Neutrophil (primary cell): Measurements from ENCODE around the gene COMT.

ENCODE experiments used
- H3K27ac ChIP-seq: fragments of 200-600 bp; sonication (generic); 2 replicates; pipeline ENCODE4 v1.5.1; 2016; ENCODE audit warnings: mild to moderate bottlenecking, moderate library complexity
- H3K27me3 ChIP-seq: fragments of 200-600 bp; sonication (generic); 2 replicates; pipeline ENCODE4 v1.6.0; 2016; ENCODE audit warnings: mild to moderate bottlenecking
- H3K36me3 ChIP-seq: fragments of 200-600 bp; sonication (generic); 2 replicates; pipeline ENCODE4 v1.5.1; 2017
- H3K4me1 ChIP-seq, 2 experiments: fragments of 200-600 bp in 1 of 2; sonication (generic) in 1 of 2; 1 replicate in 1 of 2; 2 replicates in 1 of 2; pipeline versions ENCODE4 v1.5.1 to v1.6.1; 2013 to 2016; ENCODE audit warnings: low read depth in 1 of 2, low read length in 1 of 2, mild to moderate bottlenecking in 1 of 2, moderate library complexity in 1 of 2; ENCODE audit not compliant: control insufficient read depth in 1 of 2, insufficient read depth in 1 of 2
- H3K4me3 ChIP-seq, 2 experiments: fragments of 200-600 bp in 1 of 2; sonication (generic) in 1 of 2; 1 replicate in 1 of 2; 2 replicates in 1 of 2; pipeline ENCODE4 v1.5.1; 2013 to 2016; ENCODE audit warnings: low read depth in 1 of 2, low read length in 1 of 2, mild to moderate bottlenecking in 1 of 2, moderate library complexity in 1 of 2
- H3K9me3 ChIP-seq: fragments of 200-600 bp; sonication (generic); 2 replicates; pipeline ENCODE4 v1.5.1; 2016
- CTCF ChIP-seq: fragments of 200-600 bp; sonication (generic); IDR thresholded peaks from 2 replicates; pipeline ENCODE4 v1.5.1; 2016; ENCODE audit warnings: antibody characterized with exemption

The COMT gene

DNA sequence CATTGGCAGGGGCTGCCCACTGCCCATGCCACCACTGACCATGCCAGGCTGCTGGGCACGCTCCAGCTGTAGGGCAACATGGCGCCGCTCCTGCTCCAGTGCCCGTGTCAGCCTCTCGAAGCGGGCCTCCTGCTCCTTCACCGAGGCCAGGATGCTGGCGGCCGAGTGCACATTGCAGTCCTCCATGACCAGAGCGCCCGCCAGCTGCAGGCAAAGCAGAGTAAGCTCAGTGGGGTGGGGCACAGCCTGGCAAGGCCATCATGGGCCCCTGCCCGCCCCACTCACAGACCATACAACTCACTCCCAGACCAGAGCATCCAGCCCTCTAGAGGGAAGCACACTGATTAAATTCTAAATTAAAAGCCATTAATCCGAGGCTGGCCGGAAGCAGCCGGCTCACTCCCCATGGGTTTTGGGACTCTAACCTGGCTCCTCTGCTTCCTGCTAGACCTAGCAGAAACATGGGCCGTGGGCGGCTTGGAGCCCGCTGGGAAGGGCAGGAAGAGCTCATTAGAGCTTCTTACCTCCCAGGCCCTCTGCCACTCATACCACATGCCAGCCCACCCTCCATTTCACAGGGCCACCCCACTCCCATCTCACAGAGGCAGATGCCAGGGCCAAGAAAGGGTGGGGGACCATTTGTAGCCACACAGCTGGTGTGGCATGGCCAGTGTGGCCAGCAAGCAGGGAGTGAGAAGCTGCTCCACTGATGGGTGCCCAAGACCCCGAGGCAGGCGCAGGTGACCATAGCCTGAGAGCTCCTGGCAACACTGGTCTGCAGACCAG is 49.2 kb downstream of the COMT start:
- TF ChIP-seq CTCF, result no peak
- no peaks in the 10 kb centered on the region for H3K9me3 ChIP-seq
- peaks cover 9 to 12% of the 10 kb centered on the region in 2 experiments for H3K4me1 ChIP-seq
- peaks cover 22% of the 10 kb centered on the region for H3K27me3 ChIP-seq
- no peaks in the 10 kb centered on the region for H3K36me3 ChIP-seq
- no peak overlapping the region for H3K27ac ChIP-seq
- H3K4me3 ChIP-seq, result no peak overlapping the region

- no peak for TF ChIP-seq CTCF
- Histone ChIP-seq H3K9me3 (no peaks in the 10 kb centered on the region), H3K27me3 (peaks cover 17% of the 10 kb centered on the region), H3K4me1 (peaks cover 5 to 7% of the 10 kb centered on the region in 2 experiments), H3K36me3 (no peaks in the 10 kb centered on the region), H3K4me3 (no peak overlapping the region), H3K27ac (no peak overlapping the region)
Measured at GRCh38 chr22:19991395-19991644, 49.7 kb downstream of the COMT start.

DNA sequence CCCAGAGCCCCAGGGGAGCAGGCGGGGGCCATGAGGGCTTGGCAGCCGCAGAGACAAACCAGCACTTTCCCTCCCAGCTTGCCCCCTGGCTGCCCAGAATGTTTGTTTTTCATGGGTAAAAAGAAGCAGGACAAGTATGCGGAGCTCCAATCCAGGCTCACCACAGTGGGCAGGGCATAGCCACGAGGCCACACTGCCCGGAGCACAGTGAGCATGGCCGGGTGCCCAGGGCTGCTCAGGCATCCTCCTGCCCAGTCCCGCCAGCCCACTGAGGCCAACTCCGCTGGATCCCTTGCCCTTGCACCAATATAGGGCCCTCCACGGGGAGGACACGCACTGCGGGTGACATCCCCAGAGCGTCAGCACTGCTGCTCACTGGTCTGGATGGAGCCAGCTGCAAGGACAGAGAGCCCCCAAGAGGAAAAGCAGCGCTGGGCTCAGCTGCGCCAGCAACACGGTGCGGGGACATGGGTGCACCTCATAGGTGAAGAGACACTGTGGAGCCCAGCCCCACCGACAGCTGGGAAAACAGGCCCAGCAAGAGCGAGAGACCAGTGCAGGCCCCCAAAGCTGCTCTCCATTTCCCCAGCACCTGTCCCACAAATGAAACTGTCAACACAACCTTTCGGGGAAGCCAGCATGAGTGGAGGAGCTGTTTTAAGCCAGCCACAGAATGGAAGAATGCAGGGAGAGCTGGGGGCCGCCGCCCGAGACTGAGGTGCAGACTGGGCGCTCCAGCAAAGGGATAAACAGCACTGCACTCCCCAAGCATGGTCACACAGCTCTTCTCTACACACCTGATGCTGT is 50.3 kb downstream of the COMT start:
- H3K27ac ChIP-seq, result no peak overlapping the region
- H3K36me3 ChIP-seq, result no peaks in the 10 kb centered on the region
- no peak for TF ChIP-seq CTCF
- no peak overlapping the region for H3K4me3 ChIP-seq
- no peaks in the 10 kb centered on the region for H3K9me3 ChIP-seq
- H3K27me3 ChIP-seq, result peaks cover 12% of the 10 kb centered on the region
- peaks cover 0 to 2% of the 10 kb centered on the region in 2 experiments for H3K4me1 ChIP-seq

- Histone ChIP-seq H3K9me3 (no peaks in the 10 kb centered on the region), H3K36me3 (no peaks in the 10 kb centered on the region), H3K4me3 (no peak overlapping the region), H3K4me1 (no peaks in the 10 kb centered on the region), H3K27me3 (peaks cover 5% of the 10 kb centered on the region), H3K27ac (no peak overlapping the region)
- TF ChIP-seq CTCF, result no peak
Measured at GRCh38 chr22:19992481-19992911, 50.9 kb downstream of the COMT start.

DNA sequence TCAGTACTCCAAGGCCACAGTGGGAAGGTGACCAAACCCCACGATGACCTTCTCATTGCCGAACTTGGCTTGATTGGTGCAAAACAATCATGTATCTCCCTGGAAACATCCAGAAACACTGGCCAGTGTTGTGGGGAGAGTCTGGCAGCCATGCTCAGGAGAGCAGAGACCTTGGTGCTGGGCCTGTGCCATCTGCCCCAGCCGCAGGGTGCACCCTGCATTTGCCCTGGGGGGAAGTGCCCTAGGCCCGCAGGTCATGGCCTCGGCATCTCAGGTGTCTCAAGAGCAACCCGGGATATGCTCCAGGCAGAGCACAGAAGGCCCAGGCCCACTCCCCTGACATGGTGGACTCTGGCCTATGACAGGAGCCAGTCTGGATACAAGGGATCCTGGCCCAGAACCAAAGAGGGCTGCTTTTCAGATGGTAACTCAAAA is 51.4 kb downstream of the COMT start:
- TF ChIP-seq CTCF, result no peak
- Histone ChIP-seq H3K27me3 (peaks cover under 1% of the 10 kb centered on the region), H3K36me3 (no peaks in the 10 kb centered on the region), H3K27ac (no peak overlapping the region), H3K9me3 (no peaks in the 10 kb centered on the region), H3K4me3 (no peak overlapping the region), H3K4me1 (no peaks in the 10 kb centered on the region)
